GM12801 (cell line): ENCODE results near the gene TMCO5A.

Experiments used
- TF ChIP-seq, protein P1 (sequence below): IDR thresholded peaks from one replicate; pipeline ENCODE4 v1.5.1; 2011; ENCODE audit warnings: control low read depth; ENCODE audit not compliant: insufficient read length; ENCODE audit errors: extremely low read depth

The TMCO5A gene

DNA sequence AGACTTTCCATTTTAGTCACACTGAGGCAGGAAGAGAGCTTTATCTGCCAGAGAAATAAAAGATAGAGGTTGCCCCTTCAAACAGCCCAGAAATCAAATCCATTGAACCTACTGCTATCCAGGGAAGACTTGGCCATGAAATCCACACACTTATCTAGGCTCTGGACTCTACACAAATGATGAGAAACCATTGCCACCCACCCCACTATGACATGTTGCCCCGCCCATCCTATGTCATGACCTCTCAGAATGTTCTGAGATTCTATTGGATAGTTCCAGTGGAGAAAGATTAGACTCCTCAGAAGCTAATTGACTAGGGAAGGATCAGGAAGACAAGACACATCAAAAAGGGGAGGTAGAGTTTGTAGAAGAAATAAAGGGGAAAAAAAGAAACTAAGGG is at the start of gene TMCO5A:
Gene TMCO5A (plus strand): TSS at position 301 of the 400 bp plus-strand sequence. CDS start 1,684 bp downstream, outside the sequence.
- TF ChIP-seq, protein P1, sequence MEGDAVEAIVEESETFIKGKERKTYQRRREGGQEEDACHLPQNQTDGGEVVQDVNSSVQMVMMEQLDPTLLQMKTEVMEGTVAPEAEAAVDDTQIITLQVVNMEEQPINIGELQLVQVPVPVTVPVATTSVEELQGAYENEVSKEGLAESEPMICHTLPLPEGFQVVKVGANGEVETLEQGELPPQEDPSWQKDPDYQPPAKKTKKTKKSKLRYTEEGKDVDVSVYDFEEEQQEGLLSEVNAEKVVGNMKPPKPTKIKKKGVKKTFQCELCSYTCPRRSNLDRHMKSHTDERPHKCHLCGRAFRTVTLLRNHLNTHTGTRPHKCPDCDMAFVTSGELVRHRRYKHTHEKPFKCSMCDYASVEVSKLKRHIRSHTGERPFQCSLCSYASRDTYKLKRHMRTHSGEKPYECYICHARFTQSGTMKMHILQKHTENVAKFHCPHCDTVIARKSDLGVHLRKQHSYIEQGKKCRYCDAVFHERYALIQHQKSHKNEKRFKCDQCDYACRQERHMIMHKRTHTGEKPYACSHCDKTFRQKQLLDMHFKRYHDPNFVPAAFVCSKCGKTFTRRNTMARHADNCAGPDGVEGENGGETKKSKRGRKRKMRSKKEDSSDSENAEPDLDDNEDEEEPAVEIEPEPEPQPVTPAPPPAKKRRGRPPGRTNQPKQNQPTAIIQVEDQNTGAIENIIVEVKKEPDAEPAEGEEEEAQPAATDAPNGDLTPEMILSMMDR = no peak

DNA sequence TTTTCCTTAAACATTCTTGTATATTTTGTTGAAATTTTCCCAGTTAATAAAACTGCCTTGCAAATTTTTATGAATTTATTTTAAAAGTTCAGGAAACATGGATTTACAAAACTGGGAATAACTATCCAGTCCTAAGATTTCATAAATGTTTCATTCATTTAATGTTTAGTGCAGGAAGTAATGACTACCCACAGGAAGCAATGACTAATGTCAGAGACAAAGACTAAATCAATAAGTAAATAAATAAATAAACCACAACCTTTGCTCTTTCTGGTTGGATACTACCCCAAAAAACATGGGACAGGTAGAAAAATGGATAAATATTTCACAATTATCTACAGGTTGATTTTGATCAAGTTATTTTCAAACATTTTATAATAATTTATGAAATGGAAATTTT is 48.8 kb upstream of the TMCO5A start:
- TF ChIP-seq, protein P1 = no peak

DNA sequence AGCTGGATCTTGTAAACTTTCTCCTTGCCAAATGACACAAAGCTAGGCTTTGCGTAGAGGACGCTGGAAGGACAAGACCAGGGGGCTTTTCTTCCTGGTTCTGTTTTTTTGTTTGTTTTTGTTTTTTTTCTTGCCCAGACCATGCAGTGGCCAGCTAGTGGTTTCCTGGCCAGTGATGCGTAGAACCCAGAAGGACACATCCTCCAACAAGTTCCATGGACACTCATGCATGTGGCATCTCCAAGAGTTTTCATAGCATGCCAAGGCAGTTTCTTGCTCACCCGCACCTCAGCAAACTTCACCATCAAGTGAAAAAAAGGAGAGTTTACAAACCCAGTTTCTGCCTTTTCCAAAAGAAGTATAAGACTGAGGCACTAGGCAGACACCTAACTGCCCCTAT is 46.1 kb upstream of the TMCO5A start:
- TF ChIP-seq, protein P1 = no peak

DNA sequence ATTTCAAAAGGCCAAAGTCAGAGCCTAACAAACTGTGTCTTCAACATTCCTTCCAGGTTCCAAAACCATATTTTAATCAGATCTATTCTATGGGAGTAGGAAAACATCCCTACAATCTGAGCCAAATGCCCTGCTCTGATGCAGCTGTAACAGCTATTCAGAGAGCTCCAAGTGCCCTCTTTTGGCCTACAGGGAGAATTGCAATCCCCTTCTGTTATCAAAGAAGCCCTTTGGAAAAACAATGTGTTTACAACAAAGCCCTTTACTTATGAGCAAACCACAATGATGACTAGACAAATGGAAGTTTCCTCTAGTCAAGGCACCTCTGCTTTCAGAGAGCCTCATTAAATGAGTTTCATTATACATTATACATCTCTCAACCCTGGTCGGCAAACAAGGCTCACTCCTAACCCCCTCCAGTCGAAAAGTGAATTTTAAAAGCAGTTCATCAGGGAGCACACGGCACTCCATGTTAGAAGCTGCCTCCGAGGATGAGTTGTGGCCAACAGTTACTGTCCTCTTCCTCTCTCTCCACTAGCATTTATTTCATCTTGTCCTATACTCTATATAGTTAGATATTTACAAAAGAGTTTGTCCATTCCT is 42.6 kb upstream of the TMCO5A start:
- TF ChIP-seq, protein P1 = no peak

DNA sequence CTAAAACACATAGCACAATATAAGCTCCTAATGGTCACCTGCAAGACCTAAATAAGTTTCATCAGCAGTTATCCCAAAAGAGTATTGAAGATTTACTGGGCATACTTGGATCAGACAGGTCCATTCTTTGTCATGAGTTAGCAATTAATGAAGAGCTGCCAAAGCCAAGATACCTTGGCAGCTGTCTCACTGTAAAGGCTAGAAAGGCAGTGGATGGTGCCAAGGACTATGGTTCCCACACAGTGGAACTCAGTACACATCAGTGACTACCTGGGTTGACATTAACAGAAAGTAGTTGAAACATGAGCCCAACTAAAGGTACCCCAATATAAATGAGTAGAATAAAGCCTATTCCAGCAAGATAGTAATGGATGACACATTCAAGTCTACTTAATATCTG is 41.1 kb upstream of the TMCO5A start:
- TF ChIP-seq, protein P1 = no peak

DNA sequence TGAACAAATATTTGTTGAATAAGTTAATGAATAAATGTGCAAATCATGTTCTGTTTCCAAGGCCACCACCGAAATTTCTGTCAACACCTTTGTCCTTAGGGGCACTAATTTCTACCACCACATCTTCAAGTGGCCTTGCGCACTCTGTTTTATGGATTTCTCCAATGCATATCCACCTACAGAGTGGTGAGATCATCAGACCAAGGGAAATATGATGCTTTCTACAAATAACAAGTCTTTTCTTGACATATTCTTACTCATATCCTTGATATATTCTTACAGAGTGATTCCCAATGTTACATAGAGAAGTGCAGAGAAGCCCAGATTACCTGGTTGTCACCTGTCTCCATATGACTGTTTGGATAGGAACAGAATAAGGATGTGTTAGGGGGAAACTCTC is 36.1 kb upstream of the TMCO5A start:
- TF ChIP-seq, protein P1 = no peak

DNA sequence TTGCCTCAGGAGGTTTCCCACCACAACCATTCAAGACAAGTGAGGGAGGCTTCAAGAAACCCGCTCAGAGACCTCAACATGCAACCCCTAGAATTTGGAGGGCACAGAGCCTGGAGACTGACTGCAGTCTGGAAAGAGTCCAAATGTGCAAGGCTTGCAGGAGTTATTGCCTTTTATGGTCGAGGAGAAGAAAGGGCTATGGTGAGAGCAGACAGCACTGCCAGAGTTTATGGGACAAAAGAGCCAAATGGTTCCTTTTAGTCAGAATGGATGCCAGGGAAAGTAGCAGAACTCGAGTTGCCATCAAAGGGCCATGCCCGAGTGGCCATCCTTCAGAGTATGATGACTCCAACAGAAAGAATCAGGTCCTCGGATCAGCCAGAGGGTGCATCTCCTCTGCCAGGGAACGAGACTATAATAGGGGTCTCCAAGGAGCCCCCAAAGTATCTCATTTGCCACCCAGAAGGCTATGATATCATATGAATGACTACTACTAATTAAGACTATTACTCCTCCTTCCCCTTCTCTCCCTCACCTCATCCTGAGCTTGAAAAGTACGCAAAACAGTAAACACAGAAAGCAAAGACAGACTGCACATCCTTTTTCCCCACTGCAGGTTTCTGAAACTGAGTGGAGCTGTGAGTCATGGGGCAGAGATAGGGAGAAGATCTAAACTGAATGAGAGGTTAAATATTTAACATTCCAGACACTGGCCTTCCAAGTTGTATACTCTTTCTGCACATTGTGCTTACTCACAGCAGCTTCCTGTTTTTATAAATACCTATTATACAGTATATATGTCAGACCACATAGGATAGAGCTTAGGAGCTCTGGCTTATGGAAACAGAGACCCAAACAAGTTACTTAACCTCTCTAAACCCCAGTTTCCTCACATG is 33.9 kb upstream of the TMCO5A start:
- TF ChIP-seq, protein P1 = no peak
